ENCODE measurements around the gene CAMTA1. TPM values are rescaled to one million over a fixed set of nuclear protein-coding genes. Genes with fewer than 3 reads are reported as not detected.

Gene CAMTA1
- polyA plus RNA-seq, 1 experiment = 64.9 TPM

DNA sequence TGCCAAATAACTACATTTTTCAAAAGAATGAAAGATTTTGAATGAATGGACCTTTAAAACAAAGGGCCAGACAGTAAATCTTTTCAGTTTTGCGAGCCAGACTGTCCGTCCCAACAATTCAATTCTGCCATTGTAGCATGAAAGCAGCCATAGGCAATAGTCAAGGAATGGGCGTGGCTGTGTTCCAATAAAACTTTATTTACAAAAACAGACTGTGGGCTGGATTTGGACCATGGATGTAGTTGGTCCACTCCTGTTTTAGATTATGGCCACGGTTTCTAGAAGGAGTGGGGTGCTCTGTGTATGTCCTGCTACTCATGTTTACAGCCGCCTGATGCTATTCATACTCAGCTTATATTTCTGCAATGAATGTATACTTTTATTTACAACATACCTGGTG lies 474.7 kb downstream of the CAMTA1 start:
- ChIA-PET POLR2A (no interaction called here), CTCF (no interaction called here)
- Histone ChIP-seq H3K4me3 (ENCODE audit: low read depth, low read length) (no peak overlapping the region), H3K27ac (ENCODE audit: low read depth, low read length) (no peak overlapping the region), H3K9me3 (ENCODE audit: control insufficient read depth, insufficient read depth, low read length) (no peaks in the 10 kb centered on the region; the same call in 1 of the 2 replicates), H3K27me3 (ENCODE audit: control insufficient read depth, insufficient read depth, low read length) (no peaks in the 10 kb centered on the region)
- DNase-seq (ENCODE audit: low read depth, low spot score) = no peak
- TF ChIP-seq, protein P1, sequence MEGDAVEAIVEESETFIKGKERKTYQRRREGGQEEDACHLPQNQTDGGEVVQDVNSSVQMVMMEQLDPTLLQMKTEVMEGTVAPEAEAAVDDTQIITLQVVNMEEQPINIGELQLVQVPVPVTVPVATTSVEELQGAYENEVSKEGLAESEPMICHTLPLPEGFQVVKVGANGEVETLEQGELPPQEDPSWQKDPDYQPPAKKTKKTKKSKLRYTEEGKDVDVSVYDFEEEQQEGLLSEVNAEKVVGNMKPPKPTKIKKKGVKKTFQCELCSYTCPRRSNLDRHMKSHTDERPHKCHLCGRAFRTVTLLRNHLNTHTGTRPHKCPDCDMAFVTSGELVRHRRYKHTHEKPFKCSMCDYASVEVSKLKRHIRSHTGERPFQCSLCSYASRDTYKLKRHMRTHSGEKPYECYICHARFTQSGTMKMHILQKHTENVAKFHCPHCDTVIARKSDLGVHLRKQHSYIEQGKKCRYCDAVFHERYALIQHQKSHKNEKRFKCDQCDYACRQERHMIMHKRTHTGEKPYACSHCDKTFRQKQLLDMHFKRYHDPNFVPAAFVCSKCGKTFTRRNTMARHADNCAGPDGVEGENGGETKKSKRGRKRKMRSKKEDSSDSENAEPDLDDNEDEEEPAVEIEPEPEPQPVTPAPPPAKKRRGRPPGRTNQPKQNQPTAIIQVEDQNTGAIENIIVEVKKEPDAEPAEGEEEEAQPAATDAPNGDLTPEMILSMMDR (IDR thresholded peaks at IDR 0.05; ENCODE audit: low read depth, low read length) = no peak

DNA sequence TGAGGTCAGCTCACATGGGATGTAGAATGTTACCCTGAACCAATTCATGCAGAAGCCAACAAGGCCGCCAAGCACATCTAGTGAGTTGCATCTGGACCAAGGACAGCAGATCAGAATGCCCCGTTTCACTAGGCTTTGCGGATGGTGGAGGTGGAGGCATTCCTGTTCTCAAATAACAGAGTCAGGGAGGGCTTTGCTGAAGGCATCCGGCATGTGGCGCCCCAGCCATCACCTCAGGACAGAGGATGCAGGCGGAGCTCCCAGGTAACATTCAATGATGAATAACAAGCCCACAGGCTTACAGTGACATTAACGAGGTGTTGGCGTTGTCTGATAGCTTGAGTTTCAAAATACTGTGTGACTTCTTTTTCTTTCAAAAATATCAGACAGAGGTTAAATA lies 476.2 kb downstream of the CAMTA1 start:
- TF ChIP-seq, protein P1 (IDR thresholded peaks at IDR 0.05; ENCODE audit: low read depth, low read length) = no peak
- CTCF ChIA-PET = no interaction called here
- DNase-seq (ENCODE audit: low read depth, low spot score) = no peak
- no peaks in the 10 kb centered on the region for H3K27me3 ChIP-seq (ENCODE audit: control insufficient read depth, insufficient read depth, low read length)
- no peak overlapping the region for H3K4me3 ChIP-seq (ENCODE audit: low read depth, low read length)
- H3K9me3 ChIP-seq (ENCODE audit: control insufficient read depth, insufficient read depth, low read length) = no peaks in the 10 kb centered on the region; the same call in 1 of the 2 replicates
- POLR2A ChIA-PET = no interaction called here
- H3K27ac ChIP-seq (ENCODE audit: low read depth, low read length) = no peak overlapping the region

DNA sequence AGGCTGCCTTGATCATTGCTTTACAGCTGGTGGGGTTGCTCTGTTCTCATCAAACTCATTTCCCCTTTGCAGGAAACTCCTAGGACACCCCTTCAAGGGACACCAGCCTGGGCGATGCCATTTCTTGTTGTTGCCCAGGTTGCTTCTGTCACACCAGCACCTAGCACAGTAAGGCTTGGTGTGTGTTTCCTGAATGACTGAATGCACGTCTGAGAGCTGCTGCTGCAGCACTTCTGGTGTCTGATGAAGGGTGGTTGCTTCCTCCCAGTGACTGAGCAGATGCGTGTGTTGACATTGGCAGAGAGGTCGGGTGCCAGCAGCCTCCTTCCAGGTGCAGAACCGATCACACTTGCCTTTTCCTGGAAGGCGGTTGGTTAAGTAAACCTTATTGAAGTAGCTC lies 477.4 kb downstream of the CAMTA1 start:
- ChIA-PET CTCF (no interaction called here), POLR2A (interaction anchor here (0.5 kb wide), 1 partner anchor 131 kb away, joined by 3 read pairs; no protein-coding TSS in a partner anchor)
- no peak for DNase-seq (ENCODE audit: low read depth, low spot score)
- Histone ChIP-seq H3K4me3 (ENCODE audit: low read depth, low read length) (no peak overlapping the region), H3K9me3 (ENCODE audit: control insufficient read depth, insufficient read depth, low read length) (no peaks in the 10 kb centered on the region), H3K27me3 (ENCODE audit: control insufficient read depth, insufficient read depth, low read length) (no peaks in the 10 kb centered on the region), H3K27ac (ENCODE audit: low read depth, low read length) (no peak overlapping the region)
- TF ChIP-seq, protein P1 (IDR thresholded peaks at IDR 0.05; ENCODE audit: low read depth, low read length) = no peak

DNA sequence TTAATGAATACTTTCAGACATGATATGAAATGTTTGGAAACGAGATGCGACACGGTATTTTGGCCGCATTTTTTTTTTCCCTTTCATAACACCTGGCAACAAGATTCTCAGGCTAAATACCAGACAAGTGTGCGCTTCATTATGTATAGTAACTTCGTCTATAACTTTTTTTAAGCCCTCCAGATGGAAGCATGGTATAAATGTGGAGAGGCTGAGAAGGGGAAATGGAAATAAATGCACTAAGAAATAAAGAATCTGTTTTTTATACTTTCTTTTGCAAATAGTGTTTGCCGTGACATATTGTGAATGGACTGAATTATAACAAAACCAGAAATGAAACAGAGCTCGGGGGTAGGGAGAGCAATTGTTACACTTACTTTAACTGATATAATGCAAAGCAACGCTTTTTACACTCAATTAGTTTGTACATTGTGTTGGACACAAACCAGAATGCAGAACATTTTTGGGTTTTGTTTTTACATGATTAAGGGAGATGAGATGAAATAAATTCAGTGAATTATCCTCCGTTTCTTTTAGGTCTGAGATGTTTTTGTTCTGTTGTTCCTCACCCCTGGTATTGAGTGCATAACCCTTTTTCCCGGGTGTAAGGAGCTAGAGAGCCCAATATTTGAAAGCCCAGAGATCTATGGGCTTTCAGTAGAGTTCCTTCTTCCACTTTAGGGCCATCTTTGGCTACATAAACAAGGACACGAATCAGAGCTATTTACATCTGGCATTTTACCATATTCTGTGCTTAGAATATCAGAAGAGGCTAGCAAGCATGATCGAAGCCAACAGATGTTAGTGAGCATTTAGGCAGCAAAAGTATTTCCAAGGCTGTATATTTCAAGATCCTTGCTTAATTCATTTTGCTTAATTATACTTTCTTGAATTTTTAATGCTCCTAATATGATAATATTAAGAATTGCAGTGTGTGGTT lies 478.0 kb downstream of the CAMTA1 start:
- H3K27me3 ChIP-seq (ENCODE audit: control insufficient read depth, insufficient read depth, low read length) = no peaks in the 10 kb centered on the region
- ChIA-PET POLR2A (interaction anchor here (0.5 to 1.3 kb wide), 2 partner anchors 28 to 130 kb away, joined by 3 read pairs; no protein-coding TSS in a partner anchor), CTCF (no interaction called here)
- no peak for DNase-seq (ENCODE audit: low read depth, low spot score)
- no peak overlapping the region for H3K4me3 ChIP-seq (ENCODE audit: low read depth, low read length)
- no peak overlapping the region for H3K27ac ChIP-seq (ENCODE audit: low read depth, low read length)
- H3K9me3 ChIP-seq (ENCODE audit: control insufficient read depth, insufficient read depth, low read length) = no peaks in the 10 kb centered on the region
- TF ChIP-seq, protein P1 (IDR thresholded peaks at IDR 0.05; ENCODE audit: low read depth, low read length) = no peak

DNA sequence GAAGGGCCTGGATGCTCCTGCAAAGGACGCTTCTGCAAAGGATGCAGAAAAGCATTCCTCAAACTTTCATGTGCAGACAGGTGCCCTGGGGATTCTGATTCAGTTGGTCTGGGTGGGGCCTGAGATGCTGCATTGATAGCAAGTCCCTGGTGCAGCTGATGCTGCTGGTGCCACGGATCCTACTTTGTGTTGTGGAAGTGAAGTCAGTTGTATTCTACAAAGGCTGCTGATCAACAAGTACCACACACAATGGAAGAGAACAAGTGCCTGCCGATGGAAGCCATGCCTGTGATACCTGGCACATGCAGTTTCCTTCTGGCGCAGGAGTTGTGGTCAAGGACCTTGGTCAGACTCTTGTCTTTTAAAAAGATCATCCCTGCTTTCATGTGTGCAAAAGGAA lies 478.8 kb downstream of the CAMTA1 start:
- H3K9me3 ChIP-seq (ENCODE audit: control insufficient read depth, insufficient read depth, low read length) = peaks cover 3% of the 10 kb centered on the region; the same call in 1 of the 2 replicates
- H3K27ac ChIP-seq (ENCODE audit: low read depth, low read length) = no peak overlapping the region
- H3K4me3 ChIP-seq (ENCODE audit: low read depth, low read length) = no peak overlapping the region
- CTCF ChIA-PET = no interaction called here
- POLR2A ChIA-PET = interaction anchor here (1.3 kb wide), 1 partner anchor 27 kb away, joined by 3 read pairs; no protein-coding TSS in a partner anchor
- no peaks in the 10 kb centered on the region for H3K27me3 ChIP-seq (ENCODE audit: control insufficient read depth, insufficient read depth, low read length)
- no peak for DNase-seq (ENCODE audit: low read depth, low spot score)
- TF ChIP-seq, protein P1 (IDR thresholded peaks at IDR 0.05; ENCODE audit: low read depth, low read length) = no peak
